Retinal pigment epithelial cell (primary cell): Measurements from ENCODE around the gene PRMT9.
A peak's percentile ranks its signal among the peaks of the same experiment; 100 is the strongest.

ENCODE experiments used
- DNase-seq: peaks from one replicate; pipeline ENCODE4 v3.0.0-alpha.2; 2010; ENCODE audit warnings: low read depth
- H3K4me3 ChIP-seq: 2 replicates; pipeline ENCODE4 v1.5.1; 2011; ENCODE audit warnings: mild to moderate bottlenecking, low read length, control low read depth, moderate library complexity
- TF ChIP-seq, protein P1 (sequence below): conservative IDR thresholded peaks from 2 replicates; pipeline ENCODE4 v1.5.1; 2011; ENCODE audit warnings: low read depth, low read length, control low read depth, inconsistent platforms

The PRMT9 gene

DNA sequence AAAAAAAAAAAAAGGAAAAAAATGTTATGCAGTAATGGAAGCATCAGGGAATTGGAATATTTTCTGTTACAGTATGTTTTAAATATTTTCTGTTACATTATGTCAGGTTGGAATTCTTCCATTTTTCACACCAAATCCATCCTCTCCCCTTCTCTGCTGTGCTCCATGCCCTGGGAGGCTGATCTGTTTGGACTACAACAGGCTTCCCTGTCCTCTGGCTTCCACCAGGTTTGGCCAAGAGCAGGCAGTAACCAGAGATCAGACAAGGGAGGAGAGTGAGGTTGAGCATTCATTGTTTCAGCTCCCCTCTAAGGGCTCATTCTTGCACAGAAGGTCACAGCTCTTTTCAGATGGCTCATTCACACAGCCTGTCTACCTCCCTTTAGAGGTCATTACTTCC is 78.5 kb downstream of the PRMT9 start:
- no peak for DNase-seq
- TF ChIP-seq, protein P1, sequence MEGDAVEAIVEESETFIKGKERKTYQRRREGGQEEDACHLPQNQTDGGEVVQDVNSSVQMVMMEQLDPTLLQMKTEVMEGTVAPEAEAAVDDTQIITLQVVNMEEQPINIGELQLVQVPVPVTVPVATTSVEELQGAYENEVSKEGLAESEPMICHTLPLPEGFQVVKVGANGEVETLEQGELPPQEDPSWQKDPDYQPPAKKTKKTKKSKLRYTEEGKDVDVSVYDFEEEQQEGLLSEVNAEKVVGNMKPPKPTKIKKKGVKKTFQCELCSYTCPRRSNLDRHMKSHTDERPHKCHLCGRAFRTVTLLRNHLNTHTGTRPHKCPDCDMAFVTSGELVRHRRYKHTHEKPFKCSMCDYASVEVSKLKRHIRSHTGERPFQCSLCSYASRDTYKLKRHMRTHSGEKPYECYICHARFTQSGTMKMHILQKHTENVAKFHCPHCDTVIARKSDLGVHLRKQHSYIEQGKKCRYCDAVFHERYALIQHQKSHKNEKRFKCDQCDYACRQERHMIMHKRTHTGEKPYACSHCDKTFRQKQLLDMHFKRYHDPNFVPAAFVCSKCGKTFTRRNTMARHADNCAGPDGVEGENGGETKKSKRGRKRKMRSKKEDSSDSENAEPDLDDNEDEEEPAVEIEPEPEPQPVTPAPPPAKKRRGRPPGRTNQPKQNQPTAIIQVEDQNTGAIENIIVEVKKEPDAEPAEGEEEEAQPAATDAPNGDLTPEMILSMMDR: no peak
- no peak overlapping the region for H3K4me3 ChIP-seq

DNA sequence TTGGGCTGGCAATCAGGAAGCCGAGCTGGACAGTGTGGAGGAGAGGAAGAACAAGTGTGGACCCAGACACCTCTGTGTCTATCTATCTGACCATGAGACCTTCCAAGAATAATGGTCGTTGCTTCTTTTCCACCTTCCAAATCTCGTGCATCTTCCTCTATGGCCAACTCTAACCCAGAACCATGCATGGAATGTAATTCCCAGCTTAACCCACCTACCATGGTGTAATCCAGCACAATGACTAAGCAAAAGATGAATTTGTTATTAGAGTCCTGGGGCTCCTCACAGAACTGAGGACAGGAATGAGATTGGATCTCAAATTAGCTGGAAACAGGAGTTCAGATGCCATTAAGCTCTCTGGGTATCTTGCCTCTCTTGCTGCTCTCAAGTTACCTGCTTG is 84.2 kb downstream of the PRMT9 start:
- TF ChIP-seq, protein P1: no peak
- DNase-seq: peak; percentile 26
- no peak overlapping the region for H3K4me3 ChIP-seq

GRCh38 chr4:147599206-147599605 is 84.8 kb downstream of the PRMT9 start:
- DNase-seq: no peak
- no peak overlapping the region for H3K4me3 ChIP-seq
- TF ChIP-seq, protein P1: no peak

- no peak overlapping the region for H3K4me3 ChIP-seq
- TF ChIP-seq, protein P1: no peak
- DNase-seq: no peak
Measured at GRCh38 chr4:147597561-147597960, 86.4 kb downstream of the PRMT9 start.

DNA sequence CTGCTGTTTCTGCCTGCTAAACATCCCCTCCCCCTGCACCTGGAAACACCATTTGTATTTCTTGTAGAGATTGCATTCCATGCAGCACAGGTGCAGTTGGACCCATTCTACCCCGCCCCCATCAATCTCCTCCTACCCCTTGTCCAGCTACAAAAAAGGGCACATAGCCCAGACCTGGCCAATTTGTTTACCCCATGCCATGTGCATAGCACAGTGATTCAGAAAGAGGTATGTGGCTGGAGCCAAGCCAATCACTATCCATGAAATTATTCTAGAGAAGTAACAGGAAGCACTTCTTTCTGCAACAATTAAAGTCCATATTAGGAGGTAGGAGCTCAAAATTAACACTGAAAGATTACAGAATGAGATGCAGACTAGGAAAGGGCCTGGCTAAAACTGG is 87.0 kb downstream of the PRMT9 start:
- TF ChIP-seq, protein P1: no peak
- peak; percentile 83 for DNase-seq

DNA sequence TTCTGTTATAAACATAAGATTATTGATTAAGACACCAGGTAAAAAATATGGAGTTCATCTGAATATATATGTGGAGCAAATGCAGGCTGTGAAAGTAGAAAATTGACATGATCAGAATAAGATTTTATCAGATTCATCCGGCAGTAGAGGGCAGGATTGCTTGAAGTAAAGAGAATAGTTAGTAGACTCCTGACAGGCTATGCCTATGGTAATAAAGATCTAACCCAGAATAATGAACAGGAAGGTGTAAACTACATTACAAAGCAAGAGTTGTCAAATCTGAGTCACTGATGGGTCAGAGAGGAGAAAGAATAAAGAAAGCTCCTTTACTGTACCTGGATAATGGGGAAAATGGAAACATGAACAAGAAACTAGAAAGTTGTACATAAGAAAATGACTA is 87.6 kb downstream of the PRMT9 start:
- no peak for DNase-seq

More for the DNA sequence above, 87.0 kb downstream of the PRMT9 start:
- H3K4me3 ChIP-seq: no peak overlapping the region

DNA sequence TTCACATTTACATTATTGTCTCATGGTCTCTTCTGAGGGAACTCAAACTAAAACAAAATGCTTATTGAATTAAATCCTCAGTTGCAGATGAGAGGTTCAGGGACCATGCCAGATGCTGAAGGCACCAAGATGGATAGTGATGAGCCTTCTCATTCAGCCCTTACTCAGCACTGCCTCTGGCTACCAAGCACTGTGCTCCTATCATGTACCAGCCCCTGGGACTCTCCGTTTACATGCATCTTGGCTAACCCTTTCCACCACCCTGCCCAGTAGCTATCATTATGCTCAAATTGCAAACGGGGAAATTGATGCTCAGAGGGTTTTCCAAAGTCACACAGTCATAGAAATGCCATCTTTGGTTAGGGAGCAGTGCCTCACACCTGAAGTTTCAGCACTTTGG is 89.4 kb downstream of the PRMT9 start:
- H3K4me3 ChIP-seq: no peak overlapping the region
- TF ChIP-seq, protein P1: no peak
- DNase-seq: no peak

More for the DNA sequence above, 87.6 kb downstream of the PRMT9 start:
- TF ChIP-seq, protein P1: peak; percentile 1
- H3K4me3 ChIP-seq: no peak overlapping the region
